Naive thymus-derived CD4-positive, alpha-beta T cell (primary cell): Measurements from ENCODE around the gene ANKRD66. TPM values are rescaled to one million over a fixed set of nuclear protein-coding genes. Genes with fewer than 3 reads are reported as not detected.
A peak's percentile ranks its signal among the peaks of the same experiment; 100 is the strongest.
"Not testable (repeated sequence)": the region's sequence is repeated elsewhere in the genome, so short reads cannot be mapped to it uniquely, and the experiment has no call there.

ENCODE experiments used
- ATAC-seq: fragments of 150-1000 bp; cut with Tn5 transposase; 2 replicates; pipeline ENCODE4 v1.10.0; 2021; ENCODE audit warnings: mild to moderate bottlenecking, moderate library complexity
- CTCF ChIA-PET: fragments of 350-600 bp; sonication (Branson Sonifier 250); formaldehyde crosslinking; loops from one replicate; lab custom pipeline; 2021; ENCODE audit warnings: antibody characterized with exemption; lab: Charles Lee
- POLR2A ChIA-PET: fragments of 350-600 bp; sonication (Branson Sonifier 250); formaldehyde crosslinking; loops from one replicate; lab custom pipeline; 2021; ENCODE audit warnings: antibody characterized with exemption, inconsistent platforms; lab: Charles Lee
- DNase-seq, 9 donors: peaks; one replicate each; pipeline versions ENCODE4 v3.0.0 to v3.0.0-alpha.2; 2020 to 2022; ENCODE audit warnings: mixed read lengths in 1 of 9
- H3K27ac ChIP-seq: one replicate; pipeline ENCODE4 v1.7.0; 2013; ENCODE audit warnings: mild to moderate bottlenecking, low read depth, low read length, moderate library complexity
- H3K27me3 ChIP-seq, 2 donors: one replicate each; pipeline ENCODE4 v1.7.0; 2013; ENCODE audit warnings: low read length in 2 of 2, mild to moderate bottlenecking in 2 of 2, moderate library complexity in 2 of 2; ENCODE audit not compliant: control insufficient read depth in 2 of 2, insufficient read depth in 2 of 2
- H3K36me3 ChIP-seq, 3 experiments: 1 replicate in 2 of 3; 2 replicates in 1 of 3; pipeline ENCODE4 v1.7.0; 2013; ENCODE audit warnings: low read length in 3 of 3, mild to moderate bottlenecking in 3 of 3, moderate library complexity in 1 of 3; ENCODE audit not compliant: insufficient read depth in 3 of 3, control insufficient read depth in 2 of 3
- H3K4me1 ChIP-seq, 2 donors: one replicate each; pipeline ENCODE4 v1.7.0; 2013; ENCODE audit warnings: low read length in 2 of 2, mild to moderate bottlenecking in 2 of 2, moderate library complexity in 1 of 2; ENCODE audit not compliant: control insufficient read depth in 2 of 2, insufficient read depth in 2 of 2
- H3K4me3 ChIP-seq: 2 replicates; pipeline ENCODE4 v1.7.0; 2013; ENCODE audit warnings: mild to moderate bottlenecking, low read length
- H3K9me3 ChIP-seq, 3 experiments: 1 replicate in 2 of 3; 2 replicates in 1 of 3; pipeline ENCODE4 v1.7.0; 2013; ENCODE audit warnings: low read length in 3 of 3; ENCODE audit not compliant: control insufficient read depth in 2 of 3
- H3K27ac Mint-ChIP-seq, 9 donors: one replicate each; pipeline ENCODE4 v1.8.0; 2020 to 2022; ENCODE audit warnings: mixed read lengths in 9 of 9, mild to moderate bottlenecking in 8 of 9, moderate library complexity in 5 of 9, inconsistent platforms in 2 of 9
- H3K27me3 Mint-ChIP-seq, 5 donors: one replicate each; pipeline ENCODE4 v1.8.0; 2021 to 2022; ENCODE audit warnings: mixed read lengths in 5 of 5, mild to moderate bottlenecking in 1 of 5
- H3K36me3 Mint-ChIP-seq, 5 donors: one replicate each; pipeline ENCODE4 v1.8.0; 2020 to 2022; ENCODE audit warnings: mixed read lengths in 5 of 5, mild to moderate bottlenecking in 3 of 5, inconsistent platforms in 1 of 5
- H3K4me1 Mint-ChIP-seq, 7 donors: one replicate each; pipeline ENCODE4 v1.8.0; 2020 to 2022; ENCODE audit warnings: mixed read lengths in 7 of 7, mild to moderate bottlenecking in 3 of 7, inconsistent platforms in 1 of 7
- H3K4me3 Mint-ChIP-seq, 10 donors: one replicate each; pipeline ENCODE4 v1.8.0; 2020 to 2022; ENCODE audit warnings: mild to moderate bottlenecking in 10 of 10, mixed read lengths in 10 of 10, moderate library complexity in 6 of 10, inconsistent platforms in 2 of 10
- H3K9me3 Mint-ChIP-seq, 11 donors: one replicate each; pipeline ENCODE4 v1.8.0; 2020 to 2022; ENCODE audit warnings: mixed read lengths in 11 of 11, mild to moderate bottlenecking in 4 of 11, inconsistent platforms in 1 of 11, moderate library complexity in 1 of 11
- intact Hi-C, 2 donors: fragments of 100-400 bp; cut with micrococcal nuclease; formaldehyde crosslinking; loops; one replicate each; pipeline ENCODE4 v1.15.1; 2023
- polyA plus RNA-seq, 2 donors: library from polyadenylated mRNA; unstranded; fragments of 300-500 nt; fragmentation: Illumina TruSeq; gene quantifications; one replicate each; pipeline ENCODE4 v1.2.3, GENCODE V29; 2021
- total RNA-seq, 6 experiments: library from RNA in 5 of 6; stranded (reverse) in 5 of 6; gene quantifications; 1 replicate in 5 of 6; 2 replicates in 1 of 6; pipeline ENCODE4 v1.2.3 and lab custom pipeline; 2021 to 2026

ANKRD66 gene
- total and polyA plus RNA-seq, 7 experiments from 2014 or later = not detected

GRCh38 chr6:46736906-46737305 lies 9.8 kb upstream of the ANKRD66 start:
- no peaks in the 10 kb centered on the region for H3K4me1 ChIP-seq
- intact Hi-C loops = no loop called here
- POLR2A ChIA-PET = no interaction called here

GRCh38 chr6:46741482-46741881 lies 5.3 kb upstream of the ANKRD66 start:
- no peaks in the 10 kb centered on the region for H3K4me1 ChIP-seq
- no peaks in the 10 kb centered on the region for H3K36me3 Mint-ChIP-seq
- ChIA-PET CTCF (no interaction called here), POLR2A (no interaction called here)
- DNase-seq = no peak
- H3K9me3 ChIP-seq = no peaks in the 10 kb centered on the region
- intact Hi-C loops = no loop called here
- peaks cover 0 to 1% (median 0%) of the 10 kb centered on the region in 7 donors for H3K4me1 Mint-ChIP-seq
- H3K27me3 Mint-ChIP-seq = peaks cover 16 to 55% (median 45%) of the 10 kb centered on the region in 5 donors
- H3K27ac Mint-ChIP-seq = no peak overlapping the region
- no peaks in the 10 kb centered on the region for H3K27me3 ChIP-seq
- no peak overlapping the region for H3K4me3 Mint-ChIP-seq
- no peak for ATAC-seq
- no peaks in the 10 kb centered on the region for H3K36me3 ChIP-seq
- H3K9me3 Mint-ChIP-seq = peaks cover 0 to 8% (median 0%) of the 10 kb centered on the region in 11 donors
- no peak overlapping the region for H3K27ac ChIP-seq
- no peak overlapping the region for H3K4me3 ChIP-seq

More at GRCh38 chr6:46736906-46737305, 9.8 kb upstream of the ANKRD66 start:
- Mint-ChIP-seq H3K4me1 (peaks cover 0 to 25% (median 14%) of the 10 kb centered on the region in 7 donors), H3K4me3 (no peak overlapping the region), H3K27me3 (peaks cover 56 to 71% (median 66%) of the 10 kb centered on the region in 5 donors), H3K36me3 (no peaks in the 10 kb centered on the region), H3K9me3 (peaks cover 0 to 5% (median 0%) of the 10 kb centered on the region in 11 donors), H3K27ac (peak overlapping the region in 1 of 9 donors; percentile 15)
- no peak overlapping the region for H3K4me3 ChIP-seq
- H3K27me3 ChIP-seq = no peaks in the 10 kb centered on the region
- no peak overlapping the region for H3K27ac ChIP-seq
- CTCF ChIA-PET = no interaction called here
- no peaks in the 10 kb centered on the region for H3K9me3 ChIP-seq
- no peak for DNase-seq
- ATAC-seq = no peak
- H3K36me3 ChIP-seq = no peaks in the 10 kb centered on the region

GRCh38 chr6:46741910-46742309 lies 4.8 kb upstream of the ANKRD66 start:
- H3K4me3 ChIP-seq = no peak overlapping the region
- Mint-ChIP-seq H3K4me3 (no peak overlapping the region), H3K4me1 (no peaks in the 10 kb centered on the region), H3K9me3 (peaks cover 0 to 8% (median 0%) of the 10 kb centered on the region in 11 donors), H3K27ac (no peak overlapping the region), H3K36me3 (no peaks in the 10 kb centered on the region), H3K27me3 (peaks cover 14 to 53% (median 41%) of the 10 kb centered on the region in 5 donors)
- POLR2A ChIA-PET = no interaction called here
- no peaks in the 10 kb centered on the region for H3K9me3 ChIP-seq
- no peaks in the 10 kb centered on the region for H3K27me3 ChIP-seq
- no peak for ATAC-seq
- H3K27ac ChIP-seq = no peak overlapping the region
- DNase-seq = no peak
- no peaks in the 10 kb centered on the region for H3K4me1 ChIP-seq
- CTCF ChIA-PET = no interaction called here
- intact Hi-C loops = no loop called here
- no peaks in the 10 kb centered on the region for H3K36me3 ChIP-seq

GRCh38 chr6:46743425-46744158 lies 3.1 kb upstream of the ANKRD66 start:
- intact Hi-C loops = no loop called here
- H3K27me3 Mint-ChIP-seq = peaks cover 0 to 37% (median 27%) of the 10 kb centered on the region in 5 donors
- H3K4me3 ChIP-seq = no peak overlapping the region
- no peaks in the 10 kb centered on the region for H3K4me1 Mint-ChIP-seq
- ATAC-seq (no peak), DNase-seq (no peak)
- no peaks in the 10 kb centered on the region for H3K36me3 Mint-ChIP-seq
- no peak overlapping the region for H3K27ac ChIP-seq
- H3K27ac Mint-ChIP-seq = no peak overlapping the region
- H3K9me3 Mint-ChIP-seq = peaks cover 0 to 8% (median 0%) of the 10 kb centered on the region in 11 donors
- CTCF ChIA-PET = no interaction called here
- H3K27me3 ChIP-seq = no peaks in the 10 kb centered on the region
- no peaks in the 10 kb centered on the region for H3K9me3 ChIP-seq
- POLR2A ChIA-PET = no interaction called here
- H3K4me3 Mint-ChIP-seq = no peak overlapping the region
- H3K4me1 ChIP-seq = no peaks in the 10 kb centered on the region
- H3K36me3 ChIP-seq = no peaks in the 10 kb centered on the region

GRCh38 chr6:46744159-46744725 lies 2.5 kb upstream of the ANKRD66 start:
- H3K27ac Mint-ChIP-seq, H3K27me3 ChIP-seq, H3K36me3 ChIP-seq, intact Hi-C loops, H3K9me3 Mint-ChIP-seq, ATAC-seq, H3K4me1 Mint-ChIP-seq, H3K4me3 Mint-ChIP-seq, H3K9me3 ChIP-seq, POLR2A ChIA-PET, H3K4me3 ChIP-seq, H3K36me3 Mint-ChIP-seq, H3K4me1 ChIP-seq, H3K27ac ChIP-seq, DNase-seq: not testable (repeated sequence)
- CTCF ChIA-PET = interaction anchor here (0.7 kb wide), 1 partner anchor 8 kb away, joined by 4 read pairs; no protein-coding TSS in a partner anchor
- peaks cover 0 to 30% (median 26%) of the 10 kb centered on the region in 5 donors for H3K27me3 Mint-ChIP-seq

GRCh38 chr6:46745973-46746372 lies 760 bp upstream of the ANKRD66 start:
- no peaks in the 10 kb centered on the region for H3K36me3 ChIP-seq
- Mint-ChIP-seq H3K36me3 (no peaks in the 10 kb centered on the region), H3K4me3 (no peak overlapping the region), H3K4me1 (no peaks in the 10 kb centered on the region), H3K9me3 (peaks cover 0 to 8% (median 0%) of the 10 kb centered on the region in 11 donors), H3K27me3 (peaks cover 0 to 30% (median 23%) of the 10 kb centered on the region in 5 donors), H3K27ac (peak overlapping the region in 1 of 9 donors; percentile 17)
- ATAC-seq (no peak), DNase-seq (no peak)
- intact Hi-C loops = no loop called here
- H3K27ac ChIP-seq = no peak overlapping the region
- no peaks in the 10 kb centered on the region for H3K27me3 ChIP-seq
- ChIA-PET CTCF (no interaction called here), POLR2A (no interaction called here)
- H3K4me3 ChIP-seq = no peak overlapping the region
- H3K4me1 ChIP-seq = no peaks in the 10 kb centered on the region
- H3K9me3 ChIP-seq = no peaks in the 10 kb centered on the region
